Activated T-helper 17 cell treated with anti-CD3 and anti-CD28 coated beads, Interleukin-2, amount 50 U/mL, for 72 hours (primary cell): ENCODE results near the gene MCEE. TPM values are rescaled to one million over a fixed set of nuclear protein-coding genes. Genes with fewer than 3 reads are reported as not detected.
A peak's percentile ranks its signal among the peaks of the same experiment; 100 is the strongest.
"Not testable (repeated sequence)": the region's sequence is repeated elsewhere in the genome, so short reads cannot be mapped to it uniquely, and the experiment has no call there.

ENCODE experiments used
- ATAC-seq: fragments of 150-1000 bp; cut with Tn5 transposase; replicated peaks from 2 replicates; pipeline ENCODE4 v1.10.0; 2021; ENCODE audit warnings: mild to moderate bottlenecking, moderate library complexity
- H3K27ac Mint-ChIP-seq: one replicate; pipeline ENCODE4 v1.8.0; 2022; ENCODE audit warnings: mixed read lengths
- H3K27me3 Mint-ChIP-seq: one replicate; pipeline ENCODE4 v1.8.0; 2022; ENCODE audit warnings: mixed read lengths
- H3K36me3 Mint-ChIP-seq: one replicate; pipeline ENCODE4 v1.8.0; 2022; ENCODE audit warnings: low read depth, mild to moderate bottlenecking, mixed read lengths
- H3K4me1 Mint-ChIP-seq: one replicate; pipeline ENCODE4 v1.8.0; 2022; ENCODE audit warnings: mixed read lengths
- H3K4me3 Mint-ChIP-seq: one replicate; pipeline ENCODE4 v1.8.0; 2022; ENCODE audit warnings: mild to moderate bottlenecking, mixed read lengths
- H3K9me3 Mint-ChIP-seq: one replicate; pipeline ENCODE4 v1.8.0; 2022; ENCODE audit warnings: mixed read lengths
- total RNA-seq, 2 donors: library from RNA; stranded (reverse); gene quantifications; one replicate each; pipeline ENCODE4 v1.2.3, GENCODE V29; 2022

MCEE gene
- total RNA-seq, 2 donors from 2014 or later = 14.1 to 15.6 TPM

DNA sequence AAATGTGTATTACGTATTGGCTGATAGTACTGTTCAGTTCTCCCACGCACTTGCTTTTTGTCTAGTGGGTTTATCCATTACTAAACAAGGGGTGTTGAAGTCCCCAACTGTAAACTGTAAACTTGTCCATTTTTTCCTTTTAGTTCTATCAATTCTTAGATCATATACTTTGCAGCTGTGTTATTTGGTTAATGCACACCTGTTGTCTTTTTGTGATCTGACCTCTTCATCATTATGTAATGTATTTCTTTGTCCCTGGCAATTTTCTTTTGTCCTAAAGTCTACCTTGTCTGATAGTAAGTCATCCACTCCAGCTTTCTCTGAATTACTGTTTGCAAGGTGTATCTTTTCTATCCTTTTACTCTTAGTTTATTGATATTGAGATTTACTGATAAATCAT lies 21.9 kb downstream of the MCEE start:
- H3K36me3 Mint-ChIP-seq = peaks cover 19% of the 10 kb centered on the region
- ATAC-seq = no peak

DNA sequence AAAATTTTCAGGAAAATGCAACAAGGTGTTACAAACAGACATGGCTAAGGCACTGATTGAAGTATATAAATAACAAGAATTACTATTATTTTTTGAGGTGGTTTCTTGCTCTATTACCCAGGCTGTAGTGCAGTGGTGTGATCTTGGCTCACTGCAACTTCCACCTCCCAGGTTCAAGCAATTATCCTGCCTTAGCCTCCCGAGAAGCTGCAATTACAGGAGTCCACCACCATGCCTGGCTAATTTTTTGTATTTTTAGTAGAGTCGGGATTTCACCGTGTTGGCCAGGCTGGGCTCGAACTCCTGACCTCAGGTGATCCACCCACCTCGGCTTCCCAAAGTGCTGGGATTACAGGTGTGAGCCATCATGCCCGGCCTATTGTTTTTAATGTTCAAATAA lies 23.6 kb downstream of the MCEE start:
- H3K4me1 Mint-ChIP-seq, H3K27me3 Mint-ChIP-seq, H3K4me3 Mint-ChIP-seq, H3K9me3 Mint-ChIP-seq, H3K27ac Mint-ChIP-seq, ATAC-seq: not testable (repeated sequence)
- peaks cover 18% of the 10 kb centered on the region for H3K36me3 Mint-ChIP-seq

More for the DNA sequence above, 21.9 kb downstream of the MCEE start:
- H3K9me3 Mint-ChIP-seq = peaks cover 3% of the 10 kb centered on the region
- H3K4me3 Mint-ChIP-seq = no peak overlapping the region
- H3K4me1 Mint-ChIP-seq = peaks cover 4% of the 10 kb centered on the region
- no peak overlapping the region for H3K27ac Mint-ChIP-seq
- H3K27me3 Mint-ChIP-seq = no peaks in the 10 kb centered on the region

DNA sequence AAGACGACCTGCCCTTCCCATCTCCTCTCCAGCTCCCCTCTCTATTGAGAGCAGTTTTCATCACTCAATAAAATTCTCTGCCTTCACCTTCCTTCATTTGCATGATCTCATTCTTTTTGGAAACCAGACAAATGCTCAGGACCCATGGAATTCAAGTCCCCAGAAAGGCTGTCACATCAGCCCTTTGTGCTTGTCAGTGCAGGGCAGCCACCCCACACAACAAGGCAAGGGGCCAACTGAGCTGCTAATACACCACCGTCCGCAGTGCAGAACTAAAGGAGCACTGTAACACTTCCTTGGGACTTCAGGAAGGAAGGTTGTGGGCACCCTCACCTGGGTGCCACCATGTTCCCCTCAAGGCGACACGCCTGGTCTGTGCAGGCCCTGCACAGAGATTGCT lies 26.2 kb downstream of the MCEE start:
- ATAC-seq = no peak
- H3K4me1 Mint-ChIP-seq = no peaks in the 10 kb centered on the region
- no peak overlapping the region for H3K27ac Mint-ChIP-seq
- peaks cover 6% of the 10 kb centered on the region for H3K36me3 Mint-ChIP-seq
- peaks cover 3% of the 10 kb centered on the region for H3K9me3 Mint-ChIP-seq
- H3K27me3 Mint-ChIP-seq = peaks cover 3% of the 10 kb centered on the region
- H3K4me3 Mint-ChIP-seq = no peak overlapping the region

DNA sequence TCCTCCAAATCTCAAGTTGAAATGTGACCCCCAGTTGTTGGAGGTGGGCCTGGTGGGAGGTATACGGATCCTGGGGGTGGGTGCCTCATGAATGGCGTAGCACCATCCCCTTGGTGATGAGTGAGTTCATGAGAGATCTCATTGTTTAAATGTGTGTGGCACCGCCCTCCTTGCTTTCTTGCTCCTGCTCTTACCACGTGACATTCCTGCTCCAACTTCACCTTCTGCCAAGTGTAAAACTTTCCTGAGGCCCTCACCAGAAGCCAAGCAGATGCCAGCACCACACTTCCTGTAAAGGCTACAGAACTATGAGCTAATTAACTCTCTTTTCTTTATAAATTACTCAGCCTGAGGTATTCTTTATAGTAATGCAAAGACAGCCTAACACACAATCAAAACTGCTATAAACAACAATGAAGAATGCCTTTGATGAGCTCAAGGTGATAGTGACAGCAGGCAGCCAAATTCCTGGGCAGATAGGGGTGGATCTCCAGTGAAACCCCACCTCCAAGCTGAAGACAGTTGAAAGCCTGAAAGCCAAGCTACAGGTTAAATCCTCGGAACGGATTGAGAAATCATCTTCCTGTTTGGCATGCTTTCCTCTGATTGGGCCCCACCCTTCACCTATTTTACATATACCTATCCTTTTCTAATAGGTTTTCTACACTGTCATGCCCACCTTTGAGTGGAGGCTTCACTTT lies 26.9 kb downstream of the MCEE start:
- Mint-ChIP-seq H3K27ac (no peak overlapping the region), H3K4me1 (no peaks in the 10 kb centered on the region), H3K9me3 (peaks cover 3% of the 10 kb centered on the region), H3K4me3 (no peak overlapping the region), H3K36me3 (no peaks in the 10 kb centered on the region), H3K27me3 (peaks cover 3% of the 10 kb centered on the region)
- no peak for ATAC-seq

DNA sequence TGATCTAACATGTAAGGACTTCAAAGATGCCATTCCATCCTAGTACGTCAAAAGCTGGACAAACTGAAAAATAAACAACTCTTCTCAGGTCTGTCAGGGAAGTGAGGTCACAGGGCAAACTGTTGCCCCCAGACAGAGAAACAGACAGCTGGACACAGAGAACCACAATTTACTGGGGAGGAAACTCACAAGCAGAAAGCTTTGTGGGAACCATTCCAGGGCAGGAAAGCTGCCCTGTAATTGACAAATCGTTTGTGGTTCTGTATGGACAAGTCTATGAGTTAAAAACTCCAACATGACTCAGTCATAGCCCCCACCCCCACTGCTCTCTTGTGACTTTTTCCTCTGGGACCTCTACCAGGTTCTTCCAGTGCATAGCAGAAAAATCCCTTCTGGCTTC lies 28.4 kb downstream of the MCEE start:
- Mint-ChIP-seq H3K4me1 (no peaks in the 10 kb centered on the region), H3K36me3 (no peaks in the 10 kb centered on the region), H3K9me3 (peaks cover 3% of the 10 kb centered on the region), H3K27me3 (peaks cover 3% of the 10 kb centered on the region), H3K27ac (no peak overlapping the region), H3K4me3 (no peak overlapping the region)
- no peak for ATAC-seq

DNA sequence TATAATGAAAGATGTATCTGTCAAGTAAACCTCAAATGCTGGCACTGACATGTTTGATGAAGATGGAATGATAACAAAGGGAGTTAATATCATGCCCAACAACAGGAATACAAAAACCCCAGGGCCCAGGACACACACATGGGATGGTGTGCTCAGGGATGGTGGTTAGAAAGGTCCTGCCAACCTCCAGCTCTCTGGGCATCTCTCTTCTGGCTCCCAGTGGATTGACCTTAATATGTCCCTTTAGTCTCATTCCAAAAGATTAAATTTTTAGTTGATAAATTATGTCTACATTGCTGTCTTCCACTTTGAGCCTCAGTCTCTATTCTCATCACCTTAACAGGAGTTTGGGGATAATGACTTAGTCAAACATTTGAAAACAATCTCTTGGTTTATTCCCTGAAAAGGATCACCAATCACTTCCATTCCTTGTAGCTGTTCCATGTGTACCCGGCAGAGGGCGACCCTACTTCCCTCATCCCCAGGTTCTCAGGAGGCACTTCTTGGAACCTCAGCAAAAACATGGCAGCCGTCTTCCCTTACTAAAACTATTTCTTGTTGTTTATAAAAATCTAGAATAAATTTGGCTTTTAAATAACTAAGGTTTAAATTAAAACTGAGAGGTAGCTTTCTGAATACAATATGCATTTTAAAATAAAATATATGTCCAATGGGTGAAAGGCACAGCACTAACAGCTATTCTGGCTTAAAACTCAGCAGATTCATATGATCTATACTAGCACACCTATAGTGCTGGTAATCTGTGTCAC lies 29.6 kb downstream of the MCEE start:
- Mint-ChIP-seq H3K4me3 (no peak overlapping the region), H3K36me3 (no peaks in the 10 kb centered on the region), H3K27me3 (peaks cover 3% of the 10 kb centered on the region), H3K9me3 (peaks cover 2% of the 10 kb centered on the region), H3K27ac (no peak overlapping the region), H3K4me1 (no peaks in the 10 kb centered on the region)
- peak; percentile 64 for ATAC-seq

DNA sequence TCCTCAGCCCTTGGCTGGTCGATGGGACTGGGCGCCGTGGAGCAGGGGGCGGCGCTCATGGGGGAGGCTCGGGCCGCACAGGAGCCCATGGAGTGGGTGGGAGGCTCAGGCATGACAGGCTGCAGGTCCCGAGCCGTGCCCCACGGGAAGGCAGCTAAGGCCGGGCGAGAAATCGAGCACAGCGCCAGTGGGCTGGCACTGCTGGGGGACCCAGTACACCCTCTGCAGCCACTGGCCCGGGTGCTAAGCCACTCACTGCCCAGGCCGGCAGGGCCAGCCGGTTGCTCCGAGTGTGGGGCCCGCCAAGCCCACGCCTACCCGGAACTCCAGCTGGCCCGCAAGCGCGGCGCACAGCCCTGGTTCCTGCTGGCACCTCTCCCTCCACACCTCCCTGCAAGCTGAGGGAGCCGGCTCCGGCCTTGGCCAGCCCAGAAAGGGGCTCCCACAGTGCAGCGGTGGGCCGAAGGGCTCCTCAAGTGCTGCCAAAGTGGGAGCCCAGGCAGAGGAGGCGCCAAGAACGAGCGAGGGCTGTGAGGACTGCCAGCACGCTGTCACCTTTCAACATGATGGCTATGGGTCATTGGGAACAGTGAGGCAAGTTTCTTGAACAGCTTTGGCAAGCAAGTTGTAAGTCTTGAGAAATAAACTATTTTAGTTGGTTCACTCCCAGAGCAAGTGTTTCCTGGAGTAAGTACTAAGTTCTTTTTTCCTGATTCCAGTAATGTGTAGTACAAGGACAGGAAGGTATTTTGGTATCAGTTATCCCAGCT lies 37.4 kb downstream of the MCEE start:
- peaks cover 21% of the 10 kb centered on the region for H3K27me3 Mint-ChIP-seq
- H3K36me3 Mint-ChIP-seq, H3K27ac Mint-ChIP-seq, H3K4me3 Mint-ChIP-seq, ATAC-seq, H3K4me1 Mint-ChIP-seq, H3K9me3 Mint-ChIP-seq: not testable (repeated sequence)

DNA sequence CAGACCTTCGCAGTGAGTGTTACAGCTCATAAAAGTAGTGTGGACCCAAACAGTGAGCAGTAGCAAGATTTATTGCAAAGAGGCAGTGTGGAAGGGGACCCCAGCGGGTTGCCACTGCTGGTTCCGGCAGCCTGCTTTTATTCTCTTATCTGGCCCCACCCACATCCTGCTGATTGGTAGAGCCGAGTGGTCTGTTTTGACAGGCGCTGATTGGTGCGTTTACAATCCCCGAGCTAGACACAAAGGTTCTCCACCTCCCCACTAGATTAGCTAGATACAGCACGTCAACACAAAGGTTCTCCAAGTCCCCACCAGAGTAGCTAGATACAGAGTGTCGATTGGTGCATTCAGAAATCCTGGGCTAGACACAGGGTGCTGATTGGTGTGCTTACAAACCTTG lies 38.2 kb downstream of the MCEE start:
- H3K27ac Mint-ChIP-seq, ATAC-seq, H3K36me3 Mint-ChIP-seq, H3K4me1 Mint-ChIP-seq, H3K9me3 Mint-ChIP-seq, H3K4me3 Mint-ChIP-seq: not testable (repeated sequence)
- peaks cover 29% of the 10 kb centered on the region for H3K27me3 Mint-ChIP-seq

DNA sequence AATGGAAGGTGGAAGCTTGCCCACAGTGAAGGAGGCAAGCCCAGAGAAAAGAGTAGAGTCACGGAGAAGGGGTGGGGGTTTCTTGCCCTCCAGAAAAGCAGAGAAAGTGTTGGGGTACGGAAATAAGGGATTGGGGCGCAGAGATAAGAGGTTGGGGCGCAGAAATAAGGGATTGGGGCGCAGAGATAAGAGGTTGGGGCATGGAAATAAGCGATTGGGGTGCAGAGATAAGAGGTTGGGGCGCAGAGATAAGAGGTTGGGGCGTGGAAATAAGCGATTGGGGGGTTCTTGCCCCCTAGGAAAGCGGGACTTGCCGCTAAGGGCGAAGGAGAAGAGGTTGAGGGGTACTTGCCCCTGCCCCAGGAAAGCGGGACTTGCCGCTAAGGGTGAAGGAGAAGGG lies 40.6 kb downstream of the MCEE start:
- not testable (repeated sequence) for H3K9me3 Mint-ChIP-seq, ATAC-seq, H3K4me3 Mint-ChIP-seq, H3K27ac Mint-ChIP-seq, H3K4me1 Mint-ChIP-seq, H3K36me3 Mint-ChIP-seq
- H3K27me3 Mint-ChIP-seq = peaks cover 34% of the 10 kb centered on the region

DNA sequence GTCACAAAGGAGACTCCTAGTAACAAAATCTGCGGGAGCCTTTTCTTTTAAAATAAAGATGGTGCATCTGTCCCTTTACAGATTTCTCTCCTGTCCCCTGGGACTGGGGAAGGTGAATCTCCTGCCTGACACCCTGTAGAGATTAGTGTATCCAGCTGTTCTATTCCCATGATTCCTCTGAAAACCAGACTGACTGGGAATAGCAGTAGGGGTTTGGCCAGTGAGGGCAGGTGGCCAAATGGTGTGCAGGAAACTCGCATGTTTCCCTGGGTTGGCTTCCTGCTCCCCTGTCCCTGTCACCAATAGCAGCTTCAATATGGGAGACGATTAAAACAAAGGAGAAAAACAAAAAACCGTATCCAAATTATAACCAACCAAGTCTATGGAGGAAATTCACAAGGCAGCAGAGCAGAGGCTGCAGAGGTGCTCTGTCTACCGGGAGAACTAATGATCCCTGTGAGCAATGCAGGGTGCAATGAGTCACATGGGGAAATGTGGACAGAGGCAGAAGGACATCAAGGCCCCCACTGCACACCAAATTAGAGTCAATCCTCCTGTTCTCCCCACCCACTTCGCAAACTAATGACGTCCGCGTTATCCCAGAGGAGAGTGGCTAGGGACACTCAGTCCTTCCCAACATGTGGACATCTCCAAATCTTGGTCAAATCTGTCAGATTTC lies 44.6 kb downstream of the MCEE start:
- H3K27ac Mint-ChIP-seq, ATAC-seq, H3K4me1 Mint-ChIP-seq, H3K4me3 Mint-ChIP-seq, H3K36me3 Mint-ChIP-seq, H3K9me3 Mint-ChIP-seq: not testable (repeated sequence)
- H3K27me3 Mint-ChIP-seq = peaks cover 32% of the 10 kb centered on the region

DNA sequence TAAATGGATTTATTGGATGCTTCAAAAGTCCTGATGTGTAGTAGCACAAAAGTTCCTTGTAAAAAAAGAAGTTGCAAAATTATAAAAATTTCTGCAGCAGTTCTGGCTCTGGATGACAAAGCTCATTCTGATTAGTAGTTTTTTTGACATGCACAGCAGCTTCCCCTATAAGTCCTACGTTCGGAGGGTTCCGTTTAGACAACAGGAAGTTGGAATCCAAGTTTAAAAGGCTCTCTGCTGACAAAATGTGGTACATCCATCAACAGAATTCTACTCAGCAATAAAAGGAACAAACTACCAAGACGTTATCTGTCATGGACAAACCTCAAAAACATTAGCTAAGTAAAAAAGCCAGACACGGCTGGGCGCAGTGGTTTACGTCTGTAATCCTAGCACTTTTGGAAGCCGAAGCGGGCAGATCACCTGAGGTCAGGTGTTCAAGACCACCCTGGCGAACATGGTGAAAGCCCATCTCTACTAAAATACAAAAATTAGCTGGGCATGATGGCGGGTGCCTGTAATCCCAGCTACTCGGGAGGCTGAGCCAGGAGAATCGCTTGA lies 46.2 kb downstream of the MCEE start:
- not testable (repeated sequence) for H3K4me1 Mint-ChIP-seq, H3K27ac Mint-ChIP-seq, H3K4me3 Mint-ChIP-seq, H3K9me3 Mint-ChIP-seq, ATAC-seq
- Mint-ChIP-seq H3K27me3 (peaks cover 17% of the 10 kb centered on the region), H3K36me3 (peaks cover 11% of the 10 kb centered on the region)

DNA sequence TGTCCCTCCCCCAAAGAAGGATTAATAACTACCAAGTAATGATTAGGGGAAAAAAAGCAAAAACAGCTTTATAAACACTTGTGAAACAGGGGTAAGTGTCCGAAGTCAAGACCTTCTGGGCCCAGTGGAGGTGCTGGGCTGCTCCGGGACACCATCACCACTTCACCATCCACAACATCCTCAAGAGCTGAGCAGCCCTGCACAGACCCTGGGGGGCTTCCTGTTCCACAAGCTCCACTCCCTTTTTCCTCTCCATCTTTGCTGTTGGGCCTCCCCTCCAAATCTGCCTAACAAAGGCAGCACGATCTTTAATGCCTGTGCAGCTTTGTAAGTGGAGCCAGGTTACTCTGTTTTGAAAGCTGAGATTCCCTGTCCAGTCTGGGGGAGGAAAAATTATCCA lies 46.7 kb downstream of the MCEE start:
- H3K4me3 Mint-ChIP-seq = peak overlapping the region; percentile 19
- H3K4me1 Mint-ChIP-seq, ATAC-seq, H3K9me3 Mint-ChIP-seq: not testable (repeated sequence)
- H3K27me3 Mint-ChIP-seq = peaks cover 15% of the 10 kb centered on the region
- H3K27ac Mint-ChIP-seq = peak overlapping the region; percentile 67
- H3K36me3 Mint-ChIP-seq = peaks cover 16% of the 10 kb centered on the region

DNA sequence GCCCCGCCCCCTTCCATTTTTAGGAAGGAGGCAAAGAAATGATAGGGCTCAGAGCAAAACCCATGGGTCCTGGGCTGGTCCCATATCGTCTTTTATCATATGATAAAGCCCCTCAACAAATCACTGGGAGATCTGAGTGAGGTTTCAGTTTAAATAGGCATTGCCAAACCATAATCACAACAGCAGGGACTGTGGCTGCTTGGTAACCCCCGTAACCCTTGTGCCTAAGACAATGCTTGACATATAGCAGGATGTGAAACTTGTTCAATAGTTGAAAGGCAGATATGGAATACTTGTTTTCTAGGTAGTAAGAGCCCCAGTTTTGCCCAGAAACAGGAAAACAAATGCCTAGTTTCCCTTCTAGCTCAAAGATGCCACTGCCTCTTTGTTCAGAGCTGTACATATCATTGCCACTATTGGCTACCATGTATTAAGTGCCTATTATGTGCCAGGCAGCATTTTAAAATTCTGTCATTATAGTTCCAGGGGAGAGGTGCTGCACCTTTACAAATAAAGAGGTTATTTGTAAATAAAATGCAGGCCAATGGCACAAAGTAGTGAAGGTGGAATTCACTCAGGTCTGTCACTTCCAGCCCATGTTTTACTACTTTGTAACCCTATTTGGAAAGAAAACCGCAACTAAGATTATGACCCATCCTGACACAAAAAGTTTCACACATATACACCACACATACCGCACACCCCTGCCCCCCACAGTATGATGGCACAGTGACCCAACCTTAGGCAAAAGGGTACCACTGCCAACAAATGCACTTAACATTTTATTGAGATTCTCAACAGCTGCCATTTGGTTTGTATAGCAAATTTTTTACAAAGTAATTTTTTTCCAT lies 47.4 kb downstream of the MCEE start:
- ATAC-seq = peak; percentile 97
- peaks cover 13% of the 10 kb centered on the region for H3K27me3 Mint-ChIP-seq
- H3K27ac Mint-ChIP-seq = peak overlapping the region; percentile 67
- peaks cover 7% of the 10 kb centered on the region for H3K4me1 Mint-ChIP-seq
- peaks cover 23% of the 10 kb centered on the region for H3K36me3 Mint-ChIP-seq
- no peaks in the 10 kb centered on the region for H3K9me3 Mint-ChIP-seq
- H3K4me3 Mint-ChIP-seq = peak overlapping the region; percentile 19
